Tibial nerve (tissue), 4 donors: Measurements from ENCODE around the gene NPIPB2. TPM values are rescaled to one million over a fixed set of nuclear protein-coding genes. Genes with fewer than 3 reads are reported as not detected.

Source experiments
- DNase-seq, 2 donors: peaks; one replicate each; pipeline ENCODE4 v3.0.0-alpha.2; 2019; ENCODE audit warnings: low spot score in 2 of 2
- H3K27ac ChIP-seq, 4 donors: fragments of 200-600 bp; sonication (generic) in 3 of 4; one replicate each; pipeline ENCODE4 v1.5.1; 2017 to 2019; ENCODE audit warnings: mild to moderate bottlenecking in 1 of 4
- H3K27me3 ChIP-seq, 2 donors: fragments of 200-600 bp; sonication (generic) in 1 of 2; one replicate each; pipeline versions ENCODE4 v1.5.1 to v1.6.0; 2017 to 2019
- H3K36me3 ChIP-seq, 3 donors: fragments of 200-600 bp; sonication (generic); one replicate each; pipeline ENCODE4 v1.5.1; 2018 to 2019
- H3K4me1 ChIP-seq, 4 donors: fragments of 200-600 bp; sonication (generic) in 3 of 4; one replicate each; pipeline ENCODE4 v1.5.1; 2017 to 2019
- H3K4me3 ChIP-seq, 4 donors: fragments of 200-600 bp; sonication (generic) in 3 of 4; one replicate each; pipeline ENCODE4 v1.5.1; 2017 to 2019; ENCODE audit warnings: mild to moderate bottlenecking in 1 of 4, moderate library complexity in 1 of 4
- H3K9me3 ChIP-seq, 4 donors: fragments of 200-600 bp; sonication (generic) in 3 of 4; one replicate each; pipeline ENCODE4 v1.5.1; 2017 to 2019
- EP300 ChIP-seq, 2 donors: sonication (generic); formaldehyde crosslinking; IDR thresholded peaks; one replicate each; pipeline ENCODE4 v1.6.1; 2017; ENCODE audit warnings: antibody characterized with exemption in 2 of 2, mild to moderate bottlenecking in 1 of 2
- POLR2A ChIP-seq, 2 donors: fragments of 450-650 bp; IDR thresholded peaks; one replicate each; pipeline ENCODE4 v1.6.1; 2017; ENCODE audit warnings: antibody characterized with exemption in 2 of 2, mild to moderate bottlenecking in 2 of 2, moderate library complexity in 2 of 2
- WGBS, 2 donors: methylation state at CpG; one replicate each; pipeline ENCODE4 v1.1.5; 2018; 5-methylcytosine and 5-hydroxymethylcytosine counted together
- total RNA-seq, 4 donors: library from RNA; depleted of rRNA; stranded (reverse); fragments of >200 nt; gene quantifications; one replicate each; pipeline ENCODE4 v1.1.0, GENCODE V29; 2016
- TF ChIP-seq, protein P1 (sequence below), 5 experiments: fragments of 200-600 bp in 3 of 5; fragments of 450-650 bp in 2 of 5; sonication (generic) in 3 of 5; IDR thresholded peaks; one replicate each; pipeline ENCODE4 v1.5.1; 2016 to 2019; ENCODE audit warnings: antibody characterized with exemption in 5 of 5, mild to moderate bottlenecking in 3 of 5, moderate library complexity in 2 of 5

NPIPB2 gene
- total RNA-seq, 4 donors from 2014 or later: 6.8 to 12.6 (median 8.3) TPM

DNA sequence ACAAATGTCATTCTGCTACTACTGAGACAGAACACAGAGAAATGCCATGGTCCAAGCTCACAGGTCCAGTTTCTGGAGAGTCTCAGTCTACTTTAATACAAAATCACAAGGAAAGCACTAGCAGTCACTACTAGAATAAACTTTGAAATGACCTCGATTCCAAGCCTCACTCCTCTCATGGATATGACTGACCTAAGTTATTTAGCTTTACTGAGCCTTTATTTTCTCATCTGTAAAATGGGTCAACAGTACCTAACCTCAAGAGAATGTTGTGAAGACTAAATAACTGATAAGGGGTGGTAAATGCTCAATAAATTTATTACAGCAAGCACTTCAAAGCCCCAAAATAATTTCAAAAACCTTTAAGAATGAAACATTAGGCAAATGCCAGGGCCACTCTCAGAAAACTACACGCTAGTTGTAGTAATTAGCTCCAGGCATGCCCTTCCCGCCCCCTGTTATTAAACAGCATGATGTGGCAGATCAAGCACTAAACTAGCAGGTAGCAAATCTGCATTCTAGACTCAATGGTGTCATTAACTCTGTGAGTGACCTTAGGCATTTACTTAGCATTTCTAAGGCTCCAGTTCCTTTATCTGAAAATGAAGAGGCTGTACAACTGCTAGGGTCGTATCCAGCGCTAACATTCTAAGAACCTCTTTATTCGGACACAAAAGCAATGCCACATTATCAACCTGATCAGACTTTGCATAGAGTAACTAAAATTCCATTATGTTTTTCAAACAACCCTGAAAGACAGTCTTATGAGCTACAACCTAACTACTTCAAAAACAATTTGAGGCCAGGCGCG, 34.5 kb downstream of the NPIPB2 start:
- Histone ChIP-seq H3K27me3 (no peaks in the 10 kb centered on the region), H3K27ac (no peak overlapping the region), H3K36me3 (peaks cover 0 to 7% (median 0%) of the 10 kb centered on the region in 3 donors), H3K4me3 (no peak overlapping the region), H3K4me1 (peaks cover 0 to 42% (median 22%) of the 10 kb centered on the region in 4 donors), H3K9me3 (no peaks in the 10 kb centered on the region)
- no peak for DNase-seq
- 88 to 89% methylated on average over 8 of the region's 8 CpGs for WGBS, 2 donors
- TF ChIP-seq, protein P1, sequence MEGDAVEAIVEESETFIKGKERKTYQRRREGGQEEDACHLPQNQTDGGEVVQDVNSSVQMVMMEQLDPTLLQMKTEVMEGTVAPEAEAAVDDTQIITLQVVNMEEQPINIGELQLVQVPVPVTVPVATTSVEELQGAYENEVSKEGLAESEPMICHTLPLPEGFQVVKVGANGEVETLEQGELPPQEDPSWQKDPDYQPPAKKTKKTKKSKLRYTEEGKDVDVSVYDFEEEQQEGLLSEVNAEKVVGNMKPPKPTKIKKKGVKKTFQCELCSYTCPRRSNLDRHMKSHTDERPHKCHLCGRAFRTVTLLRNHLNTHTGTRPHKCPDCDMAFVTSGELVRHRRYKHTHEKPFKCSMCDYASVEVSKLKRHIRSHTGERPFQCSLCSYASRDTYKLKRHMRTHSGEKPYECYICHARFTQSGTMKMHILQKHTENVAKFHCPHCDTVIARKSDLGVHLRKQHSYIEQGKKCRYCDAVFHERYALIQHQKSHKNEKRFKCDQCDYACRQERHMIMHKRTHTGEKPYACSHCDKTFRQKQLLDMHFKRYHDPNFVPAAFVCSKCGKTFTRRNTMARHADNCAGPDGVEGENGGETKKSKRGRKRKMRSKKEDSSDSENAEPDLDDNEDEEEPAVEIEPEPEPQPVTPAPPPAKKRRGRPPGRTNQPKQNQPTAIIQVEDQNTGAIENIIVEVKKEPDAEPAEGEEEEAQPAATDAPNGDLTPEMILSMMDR (IDR thresholded peaks at IDR 0.05): no peak
- TF ChIP-seq EP300 (IDR thresholded peaks at IDR 0.05): no peak
- no peak for TF ChIP-seq POLR2A (IDR thresholded peaks at IDR 0.05)

DNA sequence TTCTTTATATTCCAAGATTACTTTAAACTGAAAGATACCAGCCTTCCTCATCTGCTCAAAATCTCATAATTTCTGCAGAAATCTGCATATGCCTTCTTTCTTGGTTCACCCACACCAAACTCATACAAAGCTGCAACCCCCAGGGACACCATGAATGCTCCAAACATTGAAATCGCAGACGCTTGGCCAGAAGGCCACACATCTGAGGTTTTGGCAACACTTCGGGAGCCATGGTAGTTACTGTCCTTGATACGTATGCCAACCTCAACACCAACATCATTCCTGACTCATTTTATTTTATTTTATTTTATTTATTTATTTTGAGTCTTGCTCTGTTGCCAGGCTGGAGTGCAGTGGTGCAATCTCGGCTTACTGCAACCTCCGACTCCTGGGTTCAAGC, 37.9 kb downstream of the NPIPB2 start:
- 88% methylated on average over 6 of the region's 6 CpGs for WGBS, 2 donors
- peaks cover 0 to 30% (median 7%) of the 10 kb centered on the region in 4 donors for H3K4me1 ChIP-seq
- no peak for DNase-seq
- no peaks in the 10 kb centered on the region for H3K27me3 ChIP-seq
- peaks cover 0 to 7% (median 0%) of the 10 kb centered on the region in 3 donors for H3K36me3 ChIP-seq
- H3K9me3 ChIP-seq: no peaks in the 10 kb centered on the region
- no peak overlapping the region for H3K27ac ChIP-seq
- H3K4me3 ChIP-seq: no peak overlapping the region
- no peak for TF ChIP-seq POLR2A (IDR thresholded peaks at IDR 0.05)
- TF ChIP-seq EP300 (IDR thresholded peaks at IDR 0.05): no peak
- TF ChIP-seq, protein P1 (IDR thresholded peaks at IDR 0.05): no peak

DNA sequence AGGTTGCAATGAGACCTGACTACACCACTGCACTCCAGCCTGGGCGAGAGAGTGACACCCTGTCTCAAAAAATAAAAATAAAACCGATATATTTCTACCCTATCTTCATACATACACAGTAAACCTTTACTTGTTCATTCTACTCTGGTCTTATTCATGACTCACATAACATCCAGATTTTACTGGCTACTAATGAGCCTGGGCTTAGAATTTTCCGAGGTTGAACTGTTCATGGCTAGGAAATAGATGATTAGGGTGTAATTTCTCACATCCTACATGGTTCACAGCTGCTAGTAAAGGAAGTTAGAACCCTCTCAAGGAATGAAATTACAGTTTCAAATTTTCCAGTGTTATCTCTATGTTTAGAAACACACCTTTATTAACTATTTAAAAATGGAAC, 40.8 kb downstream of the NPIPB2 start:
- peaks cover 0 to 11% (median 0%) of the 10 kb centered on the region in 3 donors for H3K36me3 ChIP-seq
- DNase-seq: no peak
- H3K4me3 ChIP-seq: no peak overlapping the region
- H3K27me3 ChIP-seq: no peaks in the 10 kb centered on the region
- no peak overlapping the region for H3K27ac ChIP-seq
- peaks cover 0 to 28% (median 3%) of the 10 kb centered on the region in 4 donors for H3K4me1 ChIP-seq
- WGBS, 2 donors: 68 to 73% methylated on average over 3 of the region's 3 CpGs
- no peaks in the 10 kb centered on the region for H3K9me3 ChIP-seq
- no peak for TF ChIP-seq EP300 (IDR thresholded peaks at IDR 0.05)
- TF ChIP-seq, protein P1 (IDR thresholded peaks at IDR 0.05): no peak
- no peak for TF ChIP-seq POLR2A (IDR thresholded peaks at IDR 0.05)

DNA sequence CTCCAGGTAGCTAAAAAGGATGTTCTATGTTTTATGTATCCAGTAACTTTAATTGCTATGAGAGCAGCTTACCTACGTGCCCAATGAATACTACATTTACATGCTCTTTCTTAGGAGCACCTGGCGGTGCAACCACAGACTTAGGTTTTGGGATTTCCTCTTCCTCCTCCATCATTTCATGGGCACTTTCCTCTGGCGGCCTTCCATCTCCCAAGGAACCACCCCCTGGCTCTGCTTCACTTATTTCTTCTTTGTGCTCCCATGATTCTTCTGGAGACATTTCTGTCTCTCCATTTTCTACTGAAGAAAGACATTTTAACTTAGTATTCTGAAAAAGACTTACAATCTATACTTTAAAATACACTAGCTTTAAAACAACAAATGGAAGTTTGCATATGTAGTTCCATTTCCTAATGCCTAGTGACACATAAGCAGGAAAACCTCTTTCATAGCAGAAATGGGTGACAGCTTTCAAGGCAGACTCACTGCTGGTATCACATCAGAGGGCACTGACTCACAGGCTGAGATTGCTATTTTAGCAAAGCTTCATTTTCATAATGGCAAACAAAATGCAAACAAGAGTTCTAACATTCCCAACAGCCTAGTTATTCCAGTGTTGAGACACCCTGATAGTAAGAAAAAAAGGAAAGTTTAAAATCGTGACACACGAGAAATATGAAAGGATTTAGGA, 45.2 kb downstream of the NPIPB2 start:
- H3K4me1 ChIP-seq: peaks cover 0 to 22% (median 0%) of the 10 kb centered on the region in 4 donors
- H3K4me3 ChIP-seq: no peak overlapping the region
- DNase-seq: no peak
- H3K27me3 ChIP-seq: no peaks in the 10 kb centered on the region
- peaks cover 0 to 44% (median 0%) of the 10 kb centered on the region in 3 donors for H3K36me3 ChIP-seq
- no peaks in the 10 kb centered on the region for H3K9me3 ChIP-seq
- TF ChIP-seq POLR2A (IDR thresholded peaks at IDR 0.05): no peak
- TF ChIP-seq, protein P1 (IDR thresholded peaks at IDR 0.05): no peak
- TF ChIP-seq EP300 (IDR thresholded peaks at IDR 0.05): no peak
- 68 to 70% methylated on average over 5 of the region's 5 CpGs for WGBS, 2 donors
- no peak overlapping the region for H3K27ac ChIP-seq

DNA sequence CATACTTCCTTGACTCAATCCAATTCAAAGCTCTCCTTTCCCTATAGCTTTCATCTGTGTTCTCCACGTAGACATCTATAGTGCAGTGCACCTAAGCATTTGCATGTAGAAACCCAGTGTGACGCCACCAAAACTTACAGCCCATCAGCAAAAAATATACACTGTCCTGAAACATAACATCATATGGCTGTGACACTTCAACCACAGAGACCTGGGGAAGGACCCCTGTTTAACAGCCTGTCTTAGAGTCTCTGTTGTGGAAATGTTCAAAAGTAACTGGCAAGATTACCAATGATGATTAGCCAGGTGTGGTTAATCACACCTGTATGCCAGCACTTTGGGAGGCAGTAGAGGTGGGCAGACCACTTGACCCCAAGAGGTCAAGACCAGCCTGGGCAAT, 48.3 kb downstream of the NPIPB2 start:
- H3K4me1 ChIP-seq: peaks cover 0 to 6% (median 0%) of the 10 kb centered on the region in 4 donors
- H3K9me3 ChIP-seq: no peaks in the 10 kb centered on the region
- no peak overlapping the region for H3K27ac ChIP-seq
- TF ChIP-seq, protein P1 (IDR thresholded peaks at IDR 0.05): no peak
- TF ChIP-seq POLR2A (IDR thresholded peaks at IDR 0.05) (no peak), EP300 (IDR thresholded peaks at IDR 0.05) (no peak)
- DNase-seq: no peak
- H3K4me3 ChIP-seq: no peak overlapping the region
- H3K27me3 ChIP-seq: no peaks in the 10 kb centered on the region
- WGBS, 2 donors: 92 to 93% methylated on average over 2 of the region's 2 CpGs
- peaks cover 4 to 71% (median 7%) of the 10 kb centered on the region in 3 donors for H3K36me3 ChIP-seq
